K562 (cell line): Measurements from ENCODE around the gene PATL2. TPM values are rescaled to one million over a fixed set of nuclear protein-coding genes. Genes with fewer than 3 reads are reported as not detected.
"Not testable (repeated sequence)": the region's sequence is repeated elsewhere in the genome, so short reads cannot be mapped to it uniquely, and the experiment has no call there.

Experiments
- NFRKB ChIP-seq: fragments of 450-650 bp; IDR thresholded peaks from 2 replicates; pipeline ENCODE4 v1.6.1; 2016; ENCODE audit warnings: low read depth
- SMARCA5 ChIP-seq: fragments of 450-650 bp; IDR thresholded peaks from 2 replicates; pipeline ENCODE4 v1.6.1; 2016
- TOE1 ChIP-seq, 2 experiments: fragments of 450-650 bp in 1 of 2; sonication (generic) in 1 of 2; formaldehyde crosslinking in 1 of 2; IDR thresholded peaks; 2 replicates each; pipeline versions ENCODE4 v1.7.1 to v1.8.0; 2016 to 2022; ENCODE audit warnings: borderline replicate concordance in 2 of 2, mild to moderate bottlenecking in 2 of 2, antibody characterized with exemption in 1 of 2, inconsistent platforms in 1 of 2, low read depth in 1 of 2, missing genetic modification reagents in 1 of 2, moderate library complexity in 1 of 2
- TSC22D4 ChIP-seq: fragments of 450-650 bp; IDR thresholded peaks from 2 replicates; pipeline ENCODE4 v1.6.1; 2016; ENCODE audit warnings: missing genetic modification characterization, missing biosample characterization, control low read depth
- polyA plus RNA-seq, 8 experiments: library from polyadenylated mRNA; depleted of rRNA in 4 of 8; stranded (reverse) in 5 of 8; unstranded in 3 of 8; fragments of >200 nt; fragmentation: Nextera tagmentation in 2 of 8; fragmentation: Illumina TruSeq in 1 of 8; extraction: Ambion mirVana in 2 of 8; extraction: Trizol in 1 of 8; gene quantifications; 2 replicates each; pipeline versions ENCODE4 v1.2.1 to v1.2.3, GENCODE V29; 2011 to 2014; ENCODE audit warnings: inconsistent platforms in 1 of 8, missing spikeins in 1 of 8
- total RNA-seq, 7 experiments: library from RNA; depleted of rRNA in 6 of 7; stranded (reverse); fragments of >200 nt in 6 of 7; fragmentation: Illumina TruSeq in 2 of 7; extraction: Trizol in 2 of 7; gene quantifications; 2 replicates each; pipeline versions ENCODE4 v1.2.1 to v1.2.3, GENCODE V29; 2011 to 2021; ENCODE audit warnings: low replicate concordance in 1 of 7
- TF ChIP-seq, protein P1 (sequence below), 2 experiments: fragments of 450-650 bp; IDR thresholded peaks; 2 replicates each; pipeline ENCODE4 v1.6.1; 2016
- TF ChIP-seq, protein P2 (sequence below): fragments of 450-650 bp; formaldehyde crosslinking; IDR thresholded peaks from 2 replicates; pipeline ENCODE4 v1.4.0; 2022; ENCODE audit warnings: missing genetic modification characterization
- TF ChIP-seq, protein P3 (sequence below): fragments of 450-650 bp; IDR thresholded peaks from 2 replicates; pipeline ENCODE4 v1.6.1; 2017; ENCODE audit warnings: mild to moderate bottlenecking, moderate library complexity

The PATL2 gene
- total and polyA plus RNA-seq, 9 of the 15 experiments (the other 6 are each of a cell fraction or from before 2014, with no cell fraction given): 0.42 to 1.1 (median 0.86) TPM

DNA sequence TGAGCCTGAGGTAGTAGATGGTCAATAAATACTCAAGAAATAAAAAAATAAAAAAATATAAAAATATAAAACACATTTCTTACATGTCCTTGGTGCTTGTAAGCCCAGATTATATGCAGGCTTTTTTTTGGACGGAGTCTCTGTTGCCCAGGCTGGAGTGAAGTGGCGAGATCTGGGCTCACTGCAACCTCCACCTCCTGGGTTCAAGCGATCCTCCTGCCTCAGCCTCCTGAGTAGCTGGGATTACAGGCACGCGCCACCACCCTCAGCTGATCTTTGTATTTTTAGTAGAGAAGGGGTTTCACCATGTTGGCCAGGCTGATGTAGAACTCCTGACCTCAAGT, 17.1 kb upstream of the PATL2 start (continued):
- TF ChIP-seq TOE1 (IDR thresholded peaks at IDR 0.05; ENCODE audit: borderline replicate concordance) (peak; percentile 65; the same call in 1 of the 2 replicates), SMARCA5 (peak; percentile 88), NFRKB (peak; percentile 57; the same call in 1 of the 2 replicates), TSC22D4 (peak; percentile 53; the same call in 1 of the 2 replicates)
- TF ChIP-seq TOE1 (CRISPR knock-in tag; IDR thresholded peaks at IDR 0.05; ENCODE audit: borderline replicate concordance, low read depth): not testable (repeated sequence)
- TF ChIP-seq, protein P1, sequence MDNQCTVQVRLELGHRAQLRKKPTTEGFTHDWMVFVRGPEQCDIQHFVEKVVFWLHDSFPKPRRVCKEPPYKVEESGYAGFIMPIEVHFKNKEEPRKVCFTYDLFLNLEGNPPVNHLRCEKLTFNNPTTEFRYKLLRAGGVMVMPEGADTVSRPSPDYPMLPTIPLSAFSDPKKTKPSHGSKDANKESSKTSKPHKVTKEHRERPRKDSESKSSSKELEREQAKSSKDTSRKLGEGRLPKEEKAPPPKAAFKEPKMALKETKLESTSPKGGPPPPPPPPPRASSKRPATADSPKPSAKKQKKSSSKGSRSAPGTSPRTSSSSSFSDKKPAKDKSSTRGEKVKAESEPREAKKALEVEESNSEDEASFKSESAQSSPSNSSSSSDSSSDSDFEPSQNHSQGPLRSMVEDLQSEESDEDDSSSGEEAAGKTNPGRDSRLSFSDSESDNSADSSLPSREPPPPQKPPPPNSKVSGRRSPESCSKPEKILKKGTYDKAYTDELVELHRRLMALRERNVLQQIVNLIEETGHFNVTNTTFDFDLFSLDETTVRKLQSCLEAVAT (IDR thresholded peaks at IDR 0.05): 0 out of 4 replicates have a peak, but pooled peaks have one; percentile 25 to 35
- TF ChIP-seq, protein P2, sequence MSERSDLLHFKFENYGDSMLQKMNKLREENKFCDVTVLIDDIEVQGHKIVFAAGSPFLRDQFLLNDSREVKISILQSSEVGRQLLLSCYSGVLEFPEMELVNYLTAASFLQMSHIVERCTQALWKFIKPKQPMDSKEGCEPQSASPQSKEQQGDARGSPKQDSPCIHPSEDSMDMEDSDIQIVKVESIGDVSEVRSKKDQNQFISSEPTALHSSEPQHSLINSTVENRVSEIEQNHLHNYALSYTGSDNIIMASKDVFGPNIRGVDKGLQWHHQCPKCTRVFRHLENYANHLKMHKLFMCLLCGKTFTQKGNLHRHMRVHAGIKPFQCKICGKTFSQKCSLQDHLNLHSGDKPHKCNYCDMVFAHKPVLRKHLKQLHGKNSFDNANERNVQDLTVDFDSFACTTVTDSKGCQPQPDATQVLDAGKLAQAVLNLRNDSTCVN: 0 out of 2 replicates have a peak, but pooled peaks have one; percentile 52
- TF ChIP-seq, protein P3, sequence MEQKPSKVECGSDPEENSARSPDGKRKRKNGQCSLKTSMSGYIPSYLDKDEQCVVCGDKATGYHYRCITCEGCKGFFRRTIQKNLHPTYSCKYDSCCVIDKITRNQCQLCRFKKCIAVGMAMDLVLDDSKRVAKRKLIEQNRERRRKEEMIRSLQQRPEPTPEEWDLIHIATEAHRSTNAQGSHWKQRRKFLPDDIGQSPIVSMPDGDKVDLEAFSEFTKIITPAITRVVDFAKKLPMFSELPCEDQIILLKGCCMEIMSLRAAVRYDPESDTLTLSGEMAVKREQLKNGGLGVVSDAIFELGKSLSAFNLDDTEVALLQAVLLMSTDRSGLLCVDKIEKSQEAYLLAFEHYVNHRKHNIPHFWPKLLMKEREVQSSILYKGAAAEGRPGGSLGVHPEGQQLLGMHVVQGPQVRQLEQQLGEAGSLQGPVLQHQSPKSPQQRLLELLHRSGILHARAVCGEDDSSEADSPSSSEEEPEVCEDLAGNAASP: 0 out of 2 replicates have a peak, but pooled peaks have one; percentile 26
